ENCODE data around the gene FDCSP. TPM values are rescaled to one million over a fixed set of nuclear protein-coding genes. Genes with fewer than 3 reads are reported as not detected.

FDCSP gene
- total RNA-seq, 1 donor from 2014 or later = not detected

DNA sequence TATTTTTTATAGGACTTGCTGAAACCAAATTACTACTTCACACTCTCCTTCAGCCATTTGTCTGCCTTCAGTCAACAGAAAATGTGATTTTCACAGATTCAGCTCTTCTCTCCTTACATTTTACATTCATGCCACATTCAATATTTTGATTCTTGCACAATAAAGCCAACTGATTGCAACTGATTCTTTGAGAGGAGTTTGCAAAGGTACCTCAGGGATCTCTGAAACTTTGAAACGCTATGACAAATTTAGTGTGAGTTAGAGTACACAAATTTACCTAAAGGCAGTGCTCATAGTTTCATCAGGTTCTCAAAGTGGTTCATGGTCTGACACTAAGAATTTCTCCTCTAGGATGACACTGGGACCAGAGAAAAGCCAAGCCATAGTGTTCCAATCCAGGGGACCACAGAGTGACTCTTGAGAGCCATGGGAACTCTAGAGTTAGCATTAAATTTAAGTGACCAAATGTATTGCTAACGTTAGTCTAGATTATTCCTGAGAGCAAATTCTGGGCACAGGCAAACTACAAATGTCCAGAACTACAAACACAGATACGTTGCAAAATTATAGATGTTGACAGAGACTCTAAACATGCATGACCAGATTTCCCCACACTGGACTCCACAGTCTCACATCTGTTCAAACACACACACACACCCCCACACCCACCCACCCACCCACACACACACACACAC lies 25.5 kb downstream of the FDCSP start:
- TF ChIP-seq, protein P1, sequence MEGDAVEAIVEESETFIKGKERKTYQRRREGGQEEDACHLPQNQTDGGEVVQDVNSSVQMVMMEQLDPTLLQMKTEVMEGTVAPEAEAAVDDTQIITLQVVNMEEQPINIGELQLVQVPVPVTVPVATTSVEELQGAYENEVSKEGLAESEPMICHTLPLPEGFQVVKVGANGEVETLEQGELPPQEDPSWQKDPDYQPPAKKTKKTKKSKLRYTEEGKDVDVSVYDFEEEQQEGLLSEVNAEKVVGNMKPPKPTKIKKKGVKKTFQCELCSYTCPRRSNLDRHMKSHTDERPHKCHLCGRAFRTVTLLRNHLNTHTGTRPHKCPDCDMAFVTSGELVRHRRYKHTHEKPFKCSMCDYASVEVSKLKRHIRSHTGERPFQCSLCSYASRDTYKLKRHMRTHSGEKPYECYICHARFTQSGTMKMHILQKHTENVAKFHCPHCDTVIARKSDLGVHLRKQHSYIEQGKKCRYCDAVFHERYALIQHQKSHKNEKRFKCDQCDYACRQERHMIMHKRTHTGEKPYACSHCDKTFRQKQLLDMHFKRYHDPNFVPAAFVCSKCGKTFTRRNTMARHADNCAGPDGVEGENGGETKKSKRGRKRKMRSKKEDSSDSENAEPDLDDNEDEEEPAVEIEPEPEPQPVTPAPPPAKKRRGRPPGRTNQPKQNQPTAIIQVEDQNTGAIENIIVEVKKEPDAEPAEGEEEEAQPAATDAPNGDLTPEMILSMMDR (IDR thresholded peaks at IDR 0.05) = no peak

DNA sequence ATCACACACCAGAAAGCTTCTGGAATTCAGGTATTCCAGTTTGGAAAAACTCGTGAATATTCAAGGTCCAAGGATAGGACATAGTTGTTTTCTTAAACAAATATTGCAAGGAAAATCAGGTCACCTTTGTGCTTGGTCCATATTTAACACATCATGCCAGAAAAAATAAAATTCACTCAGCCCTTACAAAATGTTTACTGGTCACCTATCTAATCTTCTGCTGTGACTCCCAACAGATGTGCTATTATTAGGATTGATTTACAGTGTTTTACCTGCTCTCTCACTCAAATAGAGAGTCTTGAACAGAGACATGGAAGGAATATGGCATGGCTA lies 26.0 kb downstream of the FDCSP start:
- Histone ChIP-seq H3K27ac (no peak overlapping the region), H3K36me3 (no peaks in the 10 kb centered on the region), H3K4me1 (no peaks in the 10 kb centered on the region), H3K9me3 (no peaks in the 10 kb centered on the region), H3K27me3 (no peaks in the 10 kb centered on the region), H3K4me3 (no peak overlapping the region)
- TF ChIP-seq, protein P1 (IDR thresholded peaks at IDR 0.05) = no peak
- intact Hi-C loops (cut with DNase I) = no loop called here
- DNase-seq (no peak), ATAC-seq (no peak)

More for the DNA sequence above, 25.5 kb downstream of the FDCSP start:
- DNase-seq (no peak), ATAC-seq (no peak)
- H3K27ac ChIP-seq = no peak overlapping the region
- no peak overlapping the region for H3K4me3 ChIP-seq
- H3K4me1 ChIP-seq = no peaks in the 10 kb centered on the region
- no peaks in the 10 kb centered on the region for H3K36me3 ChIP-seq
- no peaks in the 10 kb centered on the region for H3K27me3 ChIP-seq
- intact Hi-C loops (cut with DNase I) = no loop called here
- H3K9me3 ChIP-seq = no peaks in the 10 kb centered on the region

DNA sequence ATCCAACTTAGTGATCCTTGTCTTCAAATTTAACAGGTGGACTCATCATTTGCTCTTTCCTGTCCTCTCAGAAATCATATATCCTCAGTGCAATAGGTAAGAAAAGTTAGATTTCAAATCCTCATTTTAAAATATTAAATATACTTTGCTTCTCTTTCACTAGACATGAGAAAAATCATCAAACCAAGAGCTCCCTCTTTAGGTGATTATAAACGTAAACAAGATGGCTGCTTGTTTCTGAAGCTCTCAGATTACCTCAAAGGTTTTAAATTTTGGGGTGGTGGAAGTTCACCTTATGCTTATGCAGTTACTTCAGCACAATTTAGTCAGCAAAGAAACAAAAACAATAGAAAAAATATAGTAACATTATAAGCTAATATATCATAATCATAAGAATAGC lies 43.8 kb downstream of the FDCSP start:
- Histone ChIP-seq H3K9me3 (no peaks in the 10 kb centered on the region), H3K36me3 (no peaks in the 10 kb centered on the region), H3K4me3 (no peak overlapping the region), H3K27ac (no peak overlapping the region), H3K27me3 (no peaks in the 10 kb centered on the region), H3K4me1 (no peaks in the 10 kb centered on the region)
- TF ChIP-seq, protein P1 (IDR thresholded peaks at IDR 0.05) = peak; percentile 17
- no peak for DNase-seq
- intact Hi-C loops (cut with DNase I) = no loop called here
- no peak for ATAC-seq

- DNase-seq = no peak
- intact Hi-C loops (cut with DNase I) = no loop called here
- TF ChIP-seq, protein P1 (IDR thresholded peaks at IDR 0.05) = no peak
- ATAC-seq = no peak
- no peaks in the 10 kb centered on the region for H3K9me3 ChIP-seq
- H3K4me3 ChIP-seq = no peak overlapping the region
- no peaks in the 10 kb centered on the region for H3K36me3 ChIP-seq
- no peaks in the 10 kb centered on the region for H3K4me1 ChIP-seq
- no peaks in the 10 kb centered on the region for H3K27me3 ChIP-seq
- no peak overlapping the region for H3K27ac ChIP-seq
Observed at GRCh38 chr4:70277121-70277520, 51.2 kb downstream of the FDCSP start.

GRCh38 chr4:70280567-70280966 lies 54.6 kb downstream of the FDCSP start:
- H3K4me3 ChIP-seq = no peak overlapping the region
- H3K27me3 ChIP-seq = no peaks in the 10 kb centered on the region
- H3K36me3 ChIP-seq = no peaks in the 10 kb centered on the region
- DNase-seq (no peak), ATAC-seq (peak; percentile 97)
- H3K27ac ChIP-seq = no peak overlapping the region
- no peaks in the 10 kb centered on the region for H3K4me1 ChIP-seq
- TF ChIP-seq, protein P1 (IDR thresholded peaks at IDR 0.05) = no peak
- intact Hi-C loops (cut with DNase I) = no loop called here
- H3K9me3 ChIP-seq = no peaks in the 10 kb centered on the region

Other genes starting within 250 kb of the FDCSP start
- not detected for gene STATH, start 230.2 kb upstream of the FDCSP start, total RNA-seq
- not detected for gene HTN3, start 197.7 kb upstream of the FDCSP start, total RNA-seq
- not detected for gene HTN1, start 175.7 kb upstream of the FDCSP start, total RNA-seq
- not detected for gene PRR27, start 71.9 kb upstream of the FDCSP start, total RNA-seq
- gene ODAM, start 30.4 kb upstream of the FDCSP start, total RNA-seq = 2.8 TPM
- not detected for gene CSN3, start 16.5 kb downstream of the FDCSP start, total RNA-seq
- gene CABS1, start 108.9 kb downstream of the FDCSP start, total RNA-seq = not detected
- gene SMR3A, start 134.6 kb downstream of the FDCSP start, total RNA-seq = not detected
- not detected for gene SMR3B, start 157.0 kb downstream of the FDCSP start, total RNA-seq
- gene OPRPN, start 171.8 kb downstream of the FDCSP start, total RNA-seq = not detected
- not detected for gene MUC7, start 246.1 kb downstream of the FDCSP start, total RNA-seq

All from upper lobe of right lung (tissue), 1 donor.